ENCODE measurements around the gene GOLGA8T.
"Not testable (repeated sequence)": the region's sequence is repeated elsewhere in the genome, so short reads cannot be mapped to it uniquely, and the experiment has no call there.

GOLGA8T gene, protein sequence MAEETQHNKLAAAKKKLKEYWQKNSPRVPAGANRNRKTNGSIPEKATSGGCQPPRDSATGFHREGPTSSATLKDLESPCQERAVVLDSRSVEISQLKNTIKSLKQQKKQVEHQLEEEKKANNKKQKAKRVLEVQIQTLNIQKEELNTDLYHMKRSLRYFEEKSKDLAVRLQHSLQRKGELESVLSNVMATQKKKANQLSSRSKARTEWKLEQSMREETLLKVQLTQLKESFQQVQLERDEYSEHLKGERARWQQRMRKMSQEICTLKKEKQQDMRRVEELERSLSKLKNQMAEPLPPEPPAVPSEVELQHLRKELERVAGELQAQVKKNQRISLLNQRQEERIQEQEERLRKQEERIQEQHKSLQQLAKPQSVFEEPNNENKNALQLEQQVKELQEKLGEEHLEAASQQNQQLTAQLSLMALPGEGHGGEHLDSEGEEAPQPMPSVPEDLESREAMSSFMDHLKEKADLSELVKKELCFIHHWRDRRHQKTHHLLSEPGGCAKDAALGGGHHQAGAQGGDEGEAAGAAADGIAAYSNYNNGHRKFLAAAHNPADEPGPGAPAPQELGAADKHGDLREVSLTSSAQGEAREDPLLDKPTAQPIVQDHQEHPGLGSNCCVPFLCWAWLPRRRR

DNA sequence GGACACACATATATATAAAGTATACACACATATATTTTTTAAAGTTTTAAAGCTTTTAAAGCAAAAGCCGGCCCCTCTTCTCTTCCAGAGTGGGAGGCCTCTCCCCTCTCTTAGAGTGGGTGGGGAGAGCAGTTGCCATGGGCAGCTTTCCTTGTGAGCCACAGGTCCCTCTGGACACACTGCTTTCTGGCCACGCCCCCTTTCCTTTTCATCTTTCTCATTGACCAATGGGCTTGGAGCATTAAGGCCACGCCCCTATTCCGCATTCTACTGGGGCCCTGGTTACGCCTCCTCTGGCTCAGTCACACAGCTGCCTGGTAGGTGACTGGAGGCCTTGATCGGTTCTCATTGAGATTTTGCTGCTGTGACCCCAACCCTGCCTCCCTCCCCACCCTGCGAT lies at the start of gene GOLGA8T:
Gene GOLGA8T (plus strand): TSS at position 301 of the 400 bp plus-strand sequence. CDS start 98 bp downstream, at position 399.
- DNase-seq (ENCODE audit: low read depth in 2 of 2): not testable (repeated sequence)

DNA sequence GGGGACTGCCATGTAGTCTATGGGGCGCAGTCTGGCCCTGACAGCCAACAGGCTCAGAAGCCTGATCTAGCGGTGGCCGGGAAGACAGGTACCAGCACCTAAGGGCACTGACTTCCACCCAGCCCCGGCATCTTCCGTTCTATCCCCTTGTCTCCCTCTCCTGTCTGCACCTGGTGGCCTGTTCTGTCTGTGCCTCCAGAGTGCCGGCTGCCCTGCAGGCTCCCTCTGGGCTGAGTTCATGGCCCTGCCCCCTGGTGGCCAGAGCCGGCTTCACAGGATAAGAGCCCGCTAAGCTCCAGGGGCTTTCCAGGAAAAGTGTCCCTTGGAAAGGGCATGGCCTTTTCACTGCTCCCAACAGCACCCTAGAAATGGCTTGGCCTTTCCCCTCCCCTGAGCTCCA lies 37.0 kb upstream of the GOLGA8T start:
- DNase-seq (ENCODE audit: low read depth in 2 of 2): not testable (repeated sequence)

DNA sequence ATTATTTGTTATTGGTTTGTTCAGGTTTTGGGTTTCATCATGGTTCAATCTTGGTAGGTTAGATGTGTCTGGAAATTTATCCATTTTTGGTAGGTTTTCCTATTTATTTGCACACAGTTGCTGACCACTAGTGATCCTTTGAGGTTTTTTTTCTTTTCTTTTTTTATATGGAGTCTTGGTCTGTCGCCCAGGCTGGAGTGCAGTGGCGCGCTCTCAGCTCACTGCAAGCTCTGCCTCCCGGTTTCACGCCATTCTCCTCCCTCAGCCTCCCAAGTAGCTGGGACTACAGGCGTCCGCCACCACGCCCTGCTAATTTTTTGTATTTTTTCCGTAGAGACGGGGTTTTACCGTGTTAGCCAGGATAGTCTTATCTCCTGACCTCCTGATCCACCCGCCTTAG lies 32.0 kb upstream of the GOLGA8T start:
- DNase-seq (ENCODE audit: low read depth in 2 of 2): not testable (repeated sequence)

DNA sequence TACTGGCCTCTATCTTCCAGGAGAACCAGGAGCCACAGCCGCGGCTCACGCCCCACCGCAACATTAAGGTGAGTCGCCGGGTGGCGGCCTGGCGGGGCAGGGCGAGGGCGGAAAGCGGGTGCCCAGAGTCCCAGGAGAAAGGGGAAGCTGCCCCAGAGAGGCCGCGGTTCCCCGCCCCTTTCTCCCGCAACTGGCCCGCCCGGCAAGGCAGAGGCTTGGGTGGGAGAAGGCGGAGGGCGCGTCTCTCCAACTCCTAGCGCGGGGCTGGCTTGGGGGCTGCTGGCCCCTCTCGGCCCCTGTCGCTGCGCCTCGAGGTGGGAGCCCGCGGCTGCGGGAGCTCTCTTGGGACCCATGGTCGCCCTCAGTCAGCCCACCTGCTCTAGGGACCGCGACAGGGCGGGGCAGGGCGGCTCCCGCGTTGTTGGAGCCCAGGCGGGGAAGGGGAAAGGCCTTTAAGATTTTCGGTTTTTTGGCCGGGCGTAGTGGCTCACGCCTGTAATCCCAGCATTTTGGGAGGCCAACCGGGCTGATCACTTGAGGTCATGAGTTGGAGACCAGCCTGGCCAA lies 30.8 kb upstream of the GOLGA8T start:
- DNase-seq (ENCODE audit: low read depth in 2 of 2): not testable (repeated sequence)

DNA sequence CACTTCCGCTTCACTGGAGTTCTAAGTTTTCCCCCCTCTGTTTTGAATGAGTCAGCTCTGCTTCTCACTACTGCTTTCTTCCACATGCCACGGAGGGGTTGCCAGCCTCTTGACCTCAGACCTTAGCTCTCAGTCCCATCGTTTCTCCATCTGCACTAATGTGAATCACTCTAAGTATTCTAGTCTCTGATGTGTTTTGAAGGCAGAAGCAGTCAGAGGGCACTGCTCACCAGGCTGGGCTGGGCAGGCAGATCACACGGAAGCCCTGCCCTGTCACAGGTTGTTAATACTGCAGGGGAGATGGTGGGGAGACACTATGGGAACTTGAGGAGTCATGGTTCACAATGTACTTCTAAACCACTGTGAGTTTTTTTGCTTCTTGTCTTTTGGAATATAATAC lies 24.3 kb upstream of the GOLGA8T start:
- not testable (repeated sequence) for DNase-seq (ENCODE audit: low read depth in 2 of 2)

DNA sequence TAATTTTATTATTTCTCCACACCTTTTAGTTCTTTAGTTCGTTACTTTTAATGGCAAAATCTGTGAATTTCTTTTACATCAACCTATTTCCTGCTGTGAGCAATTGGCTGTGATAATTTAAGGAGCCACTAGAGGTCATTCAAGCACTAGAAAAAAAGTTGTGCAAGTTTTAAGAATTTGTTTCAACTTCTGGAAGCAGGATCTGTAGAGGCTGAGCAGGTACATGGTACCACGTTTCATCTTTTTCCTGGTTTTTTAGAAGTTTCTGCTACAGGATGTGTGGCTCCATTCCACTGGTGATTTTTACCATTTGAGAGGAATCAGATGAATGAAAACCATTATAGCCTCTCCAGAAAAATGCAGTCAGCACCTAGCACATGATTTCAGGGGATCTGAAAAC lies 4.8 kb upstream of the GOLGA8T start:
- not testable (repeated sequence) for DNase-seq (ENCODE audit: low read depth in 2 of 2)

DNA sequence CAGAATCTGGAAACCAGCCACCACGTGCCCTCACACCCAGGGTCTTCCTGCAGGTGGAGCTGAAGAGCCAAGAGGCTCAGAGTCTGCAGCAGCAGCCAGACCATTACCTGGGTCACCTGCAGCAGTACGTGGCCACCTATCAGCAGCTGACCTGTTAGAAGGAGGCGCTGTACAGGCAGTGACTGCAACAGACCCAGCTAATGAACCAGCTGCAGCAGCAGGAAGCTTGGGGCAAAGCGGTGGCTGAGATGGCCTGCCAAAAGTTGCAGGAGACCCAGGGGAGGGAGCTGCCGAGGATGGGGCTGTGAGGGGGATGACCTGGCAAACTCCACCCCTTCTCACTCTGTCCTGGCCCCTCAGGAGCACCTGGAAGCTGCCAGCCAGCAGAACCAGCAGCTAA lies 8.4 kb downstream of the GOLGA8T start:
- not testable (repeated sequence) for DNase-seq (ENCODE audit: low read depth in 2 of 2)

DNA sequence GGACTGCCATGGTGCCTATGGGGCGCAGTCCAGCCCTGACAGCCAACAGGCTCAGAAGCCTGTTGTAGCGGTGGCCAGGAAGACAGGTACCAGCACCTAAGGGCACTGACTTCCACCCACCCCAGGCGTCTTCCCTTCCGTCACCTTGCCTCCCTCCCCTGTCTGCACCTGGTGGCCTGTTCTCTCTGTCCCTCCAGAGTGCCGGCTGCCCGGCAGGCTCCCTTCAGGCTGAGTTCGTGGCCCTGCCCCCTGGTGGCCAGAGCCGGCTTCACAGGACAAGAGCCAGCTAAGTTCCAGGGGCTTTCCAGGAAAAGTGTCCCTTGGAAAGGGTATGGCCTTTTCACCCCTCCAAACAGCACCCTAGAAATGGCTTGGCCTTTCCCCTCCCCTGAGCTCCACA lies 15.0 kb downstream of the GOLGA8T start:
- not testable (repeated sequence) for DNase-seq (ENCODE audit: low read depth in 2 of 2)

DNA sequence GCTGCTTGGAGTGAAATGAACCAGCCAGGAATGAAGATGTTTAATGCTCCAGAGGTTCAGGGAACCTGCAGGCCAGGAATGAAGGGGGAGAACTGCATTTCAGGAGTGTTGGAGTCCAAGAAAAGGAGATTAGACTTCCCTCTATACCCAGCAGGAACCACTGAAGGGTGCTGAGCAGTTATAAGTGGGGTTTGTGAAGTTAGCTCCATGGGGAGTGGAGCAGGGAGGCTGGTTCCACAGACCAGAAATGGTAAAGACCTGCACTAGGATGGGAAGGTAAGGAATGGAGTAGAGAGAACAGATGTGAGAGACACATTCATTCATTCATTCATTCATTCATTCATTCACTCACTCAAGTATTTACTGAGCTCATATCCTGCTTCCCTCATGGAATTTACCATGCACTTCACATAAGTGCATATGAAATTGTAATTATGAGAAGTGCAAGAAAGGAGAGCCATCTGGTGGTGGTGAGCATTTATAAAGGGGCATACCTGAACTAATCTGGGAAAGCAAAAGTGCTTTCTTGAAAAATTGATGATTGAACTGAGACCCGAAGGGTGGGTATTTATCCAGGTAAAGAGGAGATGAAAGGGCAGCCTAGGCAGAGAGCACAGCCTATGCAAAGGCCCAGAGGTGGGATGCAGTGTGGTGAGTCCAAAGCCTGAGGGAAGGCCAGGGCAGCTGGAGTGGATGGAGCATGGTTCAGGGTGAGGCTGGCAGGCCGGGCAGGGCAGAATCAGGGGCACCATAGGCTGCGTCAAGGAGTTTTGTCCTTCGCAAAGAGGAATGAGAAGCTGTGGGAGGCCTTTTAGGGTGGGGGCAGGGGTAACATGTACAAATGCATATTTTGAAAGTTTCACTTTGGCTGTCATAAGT lies 27.9 kb downstream of the GOLGA8T start:
- not testable (repeated sequence) for DNase-seq (ENCODE audit: low read depth in 2 of 2)

DNA sequence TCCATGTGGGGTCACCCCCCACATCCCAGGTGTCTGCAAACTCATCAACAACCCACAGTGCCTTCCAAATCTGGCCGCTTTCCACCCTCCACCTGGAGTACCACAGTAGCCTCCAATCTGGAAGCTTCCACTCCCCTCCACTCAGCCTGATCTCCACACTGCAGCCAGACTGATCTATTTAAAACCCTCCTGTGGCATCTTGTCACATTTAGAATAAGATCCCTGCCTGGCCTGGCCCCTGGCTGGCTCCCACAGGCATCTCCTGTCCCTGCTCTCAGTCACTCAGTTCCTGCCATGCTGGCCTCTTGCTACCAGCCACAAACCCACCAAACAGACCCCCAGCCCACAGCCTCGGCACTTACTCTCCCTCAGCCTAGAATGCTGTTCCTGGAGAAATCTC lies 28.9 kb downstream of the GOLGA8T start:
- not testable (repeated sequence) for DNase-seq (ENCODE audit: low read depth in 2 of 2)

DNA sequence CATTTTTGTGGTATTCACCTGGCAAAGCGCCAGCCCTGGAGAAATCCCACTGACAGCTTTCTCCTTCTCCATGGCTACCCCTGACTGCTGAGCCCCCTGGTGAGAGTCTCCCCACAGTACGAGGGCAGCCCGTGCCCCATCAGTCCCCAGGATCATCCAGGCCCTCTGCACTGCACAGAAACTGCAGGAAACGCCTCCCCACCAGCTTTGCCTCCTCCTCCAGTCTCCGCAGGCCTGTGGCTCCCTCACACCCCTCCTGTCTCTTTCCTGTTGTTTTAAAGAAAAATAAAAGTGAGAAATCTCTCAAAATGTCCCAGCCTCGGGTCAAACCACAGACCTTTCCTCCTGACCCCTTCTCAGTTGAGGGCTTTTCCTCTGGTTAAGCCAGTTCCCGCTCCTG lies 29.4 kb downstream of the GOLGA8T start:
- not testable (repeated sequence) for DNase-seq (ENCODE audit: low read depth in 2 of 2)

DNA sequence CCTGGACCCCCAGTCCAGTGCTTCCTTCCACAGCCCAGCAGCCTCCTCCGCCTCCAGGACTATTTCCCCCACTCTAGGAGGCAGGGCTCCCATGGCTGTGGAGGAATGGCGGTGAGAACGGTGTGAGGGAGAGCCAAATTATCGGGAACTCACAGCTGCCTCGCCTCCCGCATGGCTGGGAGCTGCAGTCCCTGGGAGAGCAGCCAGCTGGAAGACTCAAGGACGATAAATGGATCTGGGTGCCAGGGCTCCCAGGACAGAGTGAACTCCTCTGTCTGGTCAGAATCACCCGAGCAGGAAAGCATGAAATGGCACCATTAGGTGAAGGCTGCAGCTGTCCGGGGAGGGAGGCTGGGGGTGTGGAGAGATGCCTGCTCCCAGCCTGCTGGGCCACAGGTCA lies 32.6 kb downstream of the GOLGA8T start:
- not testable (repeated sequence) for DNase-seq (ENCODE audit: low read depth in 2 of 2)

DNA sequence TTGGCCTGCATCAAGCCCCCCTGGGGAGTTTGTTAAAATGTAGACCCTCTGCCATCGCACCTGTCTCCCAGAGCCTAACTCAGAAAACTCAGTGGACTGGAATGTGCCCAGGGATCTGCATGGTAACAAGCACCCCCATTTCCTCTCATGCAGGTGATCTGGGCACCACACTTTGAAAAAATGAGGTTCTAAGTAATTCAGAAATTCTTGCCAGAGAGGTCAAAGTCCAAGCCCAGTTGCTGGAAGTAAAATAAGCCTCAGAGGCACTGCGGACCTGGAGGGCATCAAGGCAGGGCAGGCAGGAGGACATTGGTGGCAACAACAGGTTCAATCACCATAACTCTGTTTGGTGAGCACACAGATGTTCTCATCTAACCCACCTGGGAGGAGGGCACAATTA lies 33.0 kb downstream of the GOLGA8T start:
- not testable (repeated sequence) for DNase-seq (ENCODE audit: low read depth in 2 of 2)

DNA sequence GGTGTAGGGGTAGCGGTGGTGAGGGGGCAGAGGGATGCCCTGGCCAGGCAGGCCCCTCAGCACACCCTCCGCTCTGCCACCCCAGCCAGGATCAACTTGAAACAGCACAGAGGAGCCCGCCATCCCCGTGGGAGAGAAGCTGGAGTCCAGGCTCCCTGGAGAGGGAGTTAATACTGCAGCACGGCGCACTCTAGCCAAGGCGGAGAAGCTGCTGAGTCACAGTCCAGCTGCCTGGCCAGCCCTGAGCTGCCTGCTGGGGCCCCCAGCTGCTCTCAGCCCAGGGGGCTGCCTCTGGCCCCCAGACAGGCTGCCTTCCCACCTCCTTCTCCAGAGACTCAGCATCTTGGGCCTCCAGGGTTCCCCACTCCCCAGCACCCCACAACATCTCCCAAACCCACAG lies 36.6 kb downstream of the GOLGA8T start:
- DNase-seq (ENCODE audit: low read depth in 2 of 2): not testable (repeated sequence)

DNA sequence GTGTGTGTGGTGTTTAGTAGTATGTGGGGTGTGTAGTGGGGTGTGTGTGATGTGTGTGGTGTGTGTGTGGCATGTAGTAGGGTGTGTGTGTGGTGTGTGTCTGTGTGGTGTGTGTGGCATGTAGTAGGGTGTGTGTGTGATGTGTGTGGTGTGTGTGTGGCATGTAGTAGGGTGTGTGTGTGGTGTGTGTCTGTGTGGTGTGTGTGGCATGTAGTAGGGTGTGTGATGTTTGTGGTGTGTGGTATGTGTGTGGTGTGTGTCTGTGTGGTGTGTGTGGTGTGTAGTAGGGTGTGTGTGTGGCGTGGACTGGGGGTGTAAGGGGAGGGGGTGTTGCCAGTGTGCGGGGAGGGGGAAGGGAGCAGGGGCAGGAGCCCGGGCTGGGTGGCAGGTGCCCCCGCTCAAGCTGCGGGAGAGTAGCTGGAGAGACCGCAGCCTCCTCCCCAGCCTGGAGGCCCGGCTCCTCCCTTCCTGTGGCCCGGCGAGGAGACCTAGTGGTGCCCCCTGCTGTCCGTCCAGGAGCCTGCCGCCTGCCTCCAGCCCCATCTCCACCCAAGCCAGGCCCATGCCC lies 38.3 kb downstream of the GOLGA8T start:
- DNase-seq (ENCODE audit: low read depth in 2 of 2): peak; percentile 23 to 40

DNA sequence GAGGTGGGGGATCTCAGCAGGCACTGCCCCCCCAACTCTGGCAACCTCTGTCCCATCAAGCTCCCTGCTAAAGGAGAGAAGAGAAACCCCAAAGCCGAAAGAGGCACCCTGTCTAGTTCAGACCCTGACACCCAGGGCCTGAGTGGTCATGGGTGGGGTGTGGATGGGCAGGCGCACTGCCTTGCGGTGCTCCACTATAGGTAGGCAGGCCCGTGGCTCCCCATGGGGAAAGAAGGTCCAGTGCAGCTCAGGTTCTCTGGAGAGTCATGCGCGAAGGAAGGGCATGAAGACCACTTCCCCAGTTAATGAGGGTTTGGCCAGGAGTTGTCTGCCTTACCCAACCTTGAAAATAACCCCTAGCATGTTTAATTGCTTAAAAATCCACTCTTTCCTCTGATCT lies 40.4 kb downstream of the GOLGA8T start:
- not testable (repeated sequence) for DNase-seq (ENCODE audit: low read depth in 2 of 2)

DNA sequence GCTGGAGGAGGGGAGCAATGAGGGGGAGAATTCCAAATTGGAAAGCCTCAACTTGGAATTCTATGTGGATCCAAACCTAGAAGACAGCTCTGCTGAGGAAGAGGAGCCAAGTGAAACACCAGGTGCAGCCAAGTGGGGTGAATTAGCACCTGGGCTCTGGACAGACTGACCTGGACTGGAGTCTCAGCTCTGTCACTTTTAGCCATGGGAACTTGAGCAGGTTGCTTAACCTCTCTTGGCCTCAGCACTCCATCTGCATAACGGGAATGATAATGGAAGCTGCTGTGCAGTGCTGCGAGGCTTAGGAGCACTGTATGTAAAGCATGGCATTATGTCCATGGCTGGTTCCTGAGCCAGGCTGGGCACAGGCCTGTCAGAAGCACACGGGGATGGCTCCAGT lies 41.8 kb downstream of the GOLGA8T start:
- not testable (repeated sequence) for DNase-seq (ENCODE audit: low read depth in 2 of 2)

DNA sequence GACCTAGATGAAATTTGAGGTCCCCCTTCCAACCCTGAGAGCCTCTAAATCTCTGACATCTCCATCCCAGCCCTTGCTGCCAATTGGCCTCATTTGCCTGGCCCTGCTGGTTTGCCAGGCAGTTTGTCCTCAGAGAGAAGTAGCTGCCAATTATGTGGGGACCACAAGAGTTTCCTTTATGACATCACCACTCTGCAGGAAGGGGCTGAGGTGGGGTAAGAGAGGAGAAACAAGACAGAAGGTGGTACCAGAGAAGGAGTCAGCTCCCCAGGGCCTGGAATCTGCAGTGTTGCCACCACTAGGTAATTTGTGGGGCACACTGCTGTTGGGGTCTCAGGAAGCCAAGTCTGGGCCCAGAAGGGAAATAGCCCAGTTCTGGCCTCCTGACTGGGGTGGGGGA lies 45.0 kb downstream of the GOLGA8T start:
- not testable (repeated sequence) for DNase-seq (ENCODE audit: low read depth in 2 of 2)

DNA sequence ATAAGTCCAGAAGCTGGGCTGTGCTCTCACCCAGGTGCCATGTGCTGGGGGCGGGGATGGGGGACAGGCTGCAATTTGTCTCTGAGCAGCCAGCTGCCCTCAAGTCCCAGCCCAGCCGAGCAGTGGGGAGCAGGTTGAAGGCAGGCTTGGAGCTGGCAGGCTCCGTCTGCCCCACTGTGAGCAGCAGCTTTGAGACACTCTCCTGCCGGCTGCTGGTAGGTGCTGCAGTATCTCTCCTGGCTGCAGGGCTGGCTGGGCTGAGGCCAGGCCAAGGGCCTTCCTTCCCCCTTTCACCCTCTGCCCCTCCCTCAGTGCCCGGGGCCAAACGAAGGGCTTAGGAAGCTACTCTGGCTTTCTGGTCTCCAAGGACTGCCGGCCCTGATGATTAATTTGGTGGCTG lies 50.6 kb downstream of the GOLGA8T start:
- DNase-seq (ENCODE audit: low read depth in 2 of 2): not testable (repeated sequence)

DNA sequence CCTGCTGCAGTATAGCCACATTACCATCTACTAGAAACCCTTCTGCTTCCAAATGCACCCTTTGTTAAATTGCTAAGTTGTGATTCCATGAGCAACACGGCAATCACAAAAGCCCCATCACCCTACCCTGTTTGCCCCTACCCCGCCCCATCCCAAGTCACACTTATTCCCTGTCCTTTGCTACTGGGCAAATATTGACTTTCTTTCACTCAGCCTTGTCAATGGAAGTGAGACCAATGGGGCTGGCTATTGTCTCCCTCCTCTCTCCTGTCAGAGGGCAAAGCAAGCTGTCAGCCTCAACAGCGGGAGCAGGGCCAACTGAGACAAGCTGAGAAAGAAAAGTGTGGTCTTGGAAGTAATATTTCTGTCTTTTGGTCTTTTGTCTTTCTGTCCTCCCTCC lies 52.6 kb downstream of the GOLGA8T start:
- not testable (repeated sequence) for DNase-seq (ENCODE audit: low read depth in 2 of 2)

DNA sequence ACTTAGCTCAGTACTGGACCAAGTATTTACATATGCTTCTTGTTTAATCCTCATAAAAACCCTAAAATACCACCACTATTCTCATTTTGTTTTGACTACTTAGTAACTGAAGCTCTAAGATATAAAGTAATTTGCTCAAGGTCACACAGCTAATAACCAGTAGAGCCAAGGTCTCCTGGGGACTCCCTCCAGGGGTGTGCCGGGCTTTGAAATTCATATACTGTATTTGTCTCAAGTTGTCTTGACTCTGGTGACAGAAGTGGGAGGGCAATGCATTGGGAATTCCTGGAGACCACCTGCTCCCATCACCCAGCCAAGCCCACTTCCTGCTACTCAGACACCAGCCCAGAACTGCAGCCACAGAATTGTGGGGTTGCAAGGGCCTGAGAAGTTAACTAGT lies 54.9 kb downstream of the GOLGA8T start:
- not testable (repeated sequence) for DNase-seq (ENCODE audit: low read depth in 2 of 2)

All from stimulated activated CD8-positive, alpha-beta memory T cell treated with anti-CD3 and anti-CD28 coated beads, Interleukin-7, amount 100 ng/mL, for 1 hour (primary cell).